Stimulated activated CD4-positive, alpha-beta T cell treated with anti-CD3 and anti-CD28 coated beads, Interleukin-1b, Interleukin-23, amount 100 ng/mL, for 24 hours (primary cell): Measurements from ENCODE around the gene CARMIL3.

Experiments used
- DNase-seq, 4 experiments: peaks; one replicate each; pipeline ENCODE4 v3.0.0-alpha.2; 2020; ENCODE audit warnings: low read depth in 4 of 4, low spot score in 1 of 4

Gene CARMIL3

DNA sequence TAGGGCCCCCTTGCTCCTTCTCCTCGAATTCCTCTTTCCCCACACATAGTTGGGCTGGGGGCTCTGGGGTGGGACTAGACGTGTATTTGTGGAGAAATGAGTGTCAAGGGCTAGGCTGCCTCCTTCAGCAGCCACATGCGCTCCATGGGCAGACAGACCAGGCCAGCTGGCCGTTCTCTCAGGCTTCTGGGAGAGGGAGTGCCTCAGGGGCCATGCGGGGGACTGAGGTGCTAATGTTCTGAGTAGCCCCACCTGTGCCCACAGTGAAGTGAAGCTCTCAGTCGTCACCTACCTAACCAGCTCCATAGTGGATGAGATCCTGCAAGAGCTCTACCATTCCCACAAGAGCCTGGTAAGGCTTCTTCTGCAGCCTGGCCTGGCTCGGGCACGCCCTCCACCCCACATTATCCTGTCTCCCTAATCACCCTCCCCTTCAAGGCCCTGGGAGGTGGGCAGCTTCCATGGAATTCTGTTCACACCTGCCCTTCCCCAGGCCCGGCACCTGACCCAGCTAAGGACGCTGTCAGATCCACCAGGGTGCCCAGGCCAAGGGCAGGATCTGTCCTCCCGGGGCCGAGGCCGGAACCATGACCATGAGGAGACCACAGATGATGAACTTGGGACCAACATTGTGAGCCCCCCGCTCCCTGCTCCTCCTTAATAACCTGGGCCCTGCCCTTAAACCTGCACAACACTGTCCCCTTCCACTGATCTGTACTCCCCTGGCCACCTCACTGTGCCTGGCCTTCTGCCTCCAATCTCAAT, 10.6 kb downstream of the CARMIL3 start:
- no peak for DNase-seq

DNA sequence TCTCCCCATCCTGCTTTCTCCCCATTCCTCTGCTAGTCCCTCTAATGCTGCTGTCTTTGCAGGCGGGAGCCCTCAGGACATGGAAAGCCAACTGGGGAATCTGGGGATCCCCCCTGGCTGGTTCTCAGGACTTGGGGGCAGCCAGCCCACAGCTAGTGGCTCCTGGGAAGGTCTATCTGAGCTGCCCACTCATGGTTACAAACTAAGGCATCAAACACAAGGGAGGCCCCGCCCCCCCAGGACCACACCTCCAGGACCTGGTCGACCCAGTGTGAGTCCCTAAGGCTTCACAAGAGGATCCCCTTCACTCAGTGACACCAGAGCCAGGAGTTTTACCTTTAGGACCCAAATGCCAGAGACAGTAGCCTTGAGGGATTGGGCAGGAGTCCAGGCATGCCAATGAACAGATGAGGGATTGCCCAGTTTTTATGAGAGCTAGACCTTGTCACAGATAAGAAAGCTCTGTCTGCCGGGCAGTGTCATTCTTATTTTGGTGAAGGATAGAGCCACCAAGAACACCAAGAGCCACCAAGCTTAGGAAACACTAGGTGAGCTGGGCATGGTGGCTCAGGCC, 11.5 kb downstream of the CARMIL3 start:
- DNase-seq: no peak

DNA sequence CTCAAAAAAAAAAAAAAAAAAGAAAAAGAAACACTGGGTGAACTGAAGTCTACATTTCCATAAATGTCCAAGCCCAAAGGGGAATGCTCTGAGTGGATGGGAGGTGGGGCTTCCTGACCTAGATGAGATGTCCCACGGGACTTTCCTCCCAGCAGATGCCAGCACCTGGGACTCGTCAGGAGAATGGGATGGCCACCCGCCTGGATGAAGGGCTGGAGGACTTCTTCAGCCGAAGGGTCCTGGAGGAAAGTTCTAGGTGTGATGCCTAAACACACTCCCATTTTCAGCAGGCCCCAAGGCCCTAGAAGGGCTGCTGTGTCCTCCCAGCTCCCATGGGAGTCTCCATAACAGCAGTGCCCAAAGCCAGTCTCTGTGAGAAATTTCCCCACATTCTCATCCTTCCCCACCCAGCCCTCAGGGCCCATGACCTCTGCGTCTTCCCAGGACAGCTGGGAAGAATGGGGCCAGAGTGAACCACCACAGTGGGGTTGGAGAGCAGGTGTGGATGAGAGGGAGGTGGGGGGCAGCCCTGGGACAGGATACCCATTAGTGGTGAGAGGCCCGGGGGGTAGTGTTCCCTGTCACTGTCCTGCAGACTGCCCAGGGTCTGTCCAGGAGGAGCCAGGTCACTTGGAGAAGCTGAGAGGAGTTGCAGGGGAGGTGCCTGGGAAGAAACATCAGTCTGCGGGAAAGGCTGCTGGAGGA, 12.4 kb downstream of the CARMIL3 start:
- DNase-seq: no peak

DNA sequence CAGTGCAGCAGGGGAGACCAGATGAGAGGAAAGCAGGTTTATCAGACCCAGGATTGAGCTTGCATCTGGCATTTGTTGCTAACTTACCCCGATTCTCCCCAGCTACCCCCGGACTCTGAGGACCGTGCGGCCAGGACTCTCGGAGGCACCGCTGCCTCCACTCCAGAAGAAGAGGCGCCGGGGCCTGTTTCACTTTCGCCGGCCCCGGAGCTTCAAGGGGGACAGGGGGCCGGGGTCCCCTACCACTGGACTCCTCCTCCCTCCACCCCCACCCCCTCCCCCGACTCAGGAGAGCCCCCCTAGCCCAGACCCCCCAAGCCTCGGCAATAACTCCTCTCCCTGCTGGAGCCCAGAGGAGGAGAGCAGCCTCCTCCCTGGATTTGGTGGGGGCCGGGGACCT, 13.0 kb downstream of the CARMIL3 start:
- DNase-seq: no peak

DNA sequence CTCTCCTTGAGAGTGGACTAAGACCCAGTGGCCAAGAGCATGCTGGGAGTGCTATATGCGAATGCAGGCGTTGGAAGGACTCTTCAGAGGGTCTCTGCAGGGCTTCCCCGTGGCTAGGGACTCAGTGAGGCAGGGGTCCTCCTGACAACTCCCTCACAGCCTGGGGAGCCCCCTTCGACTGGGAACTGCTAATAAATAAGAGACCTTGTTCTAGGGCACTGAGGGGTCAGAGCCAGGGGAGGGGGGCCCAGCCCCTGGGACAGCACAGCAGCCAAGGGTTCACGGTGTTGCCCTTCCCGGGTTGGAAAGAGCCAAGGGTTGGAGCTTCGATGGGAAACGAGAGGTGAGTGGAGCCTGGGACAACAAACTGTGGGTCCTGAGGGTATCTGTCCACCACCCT, 13.6 kb downstream of the CARMIL3 start:
- no peak for DNase-seq

DNA sequence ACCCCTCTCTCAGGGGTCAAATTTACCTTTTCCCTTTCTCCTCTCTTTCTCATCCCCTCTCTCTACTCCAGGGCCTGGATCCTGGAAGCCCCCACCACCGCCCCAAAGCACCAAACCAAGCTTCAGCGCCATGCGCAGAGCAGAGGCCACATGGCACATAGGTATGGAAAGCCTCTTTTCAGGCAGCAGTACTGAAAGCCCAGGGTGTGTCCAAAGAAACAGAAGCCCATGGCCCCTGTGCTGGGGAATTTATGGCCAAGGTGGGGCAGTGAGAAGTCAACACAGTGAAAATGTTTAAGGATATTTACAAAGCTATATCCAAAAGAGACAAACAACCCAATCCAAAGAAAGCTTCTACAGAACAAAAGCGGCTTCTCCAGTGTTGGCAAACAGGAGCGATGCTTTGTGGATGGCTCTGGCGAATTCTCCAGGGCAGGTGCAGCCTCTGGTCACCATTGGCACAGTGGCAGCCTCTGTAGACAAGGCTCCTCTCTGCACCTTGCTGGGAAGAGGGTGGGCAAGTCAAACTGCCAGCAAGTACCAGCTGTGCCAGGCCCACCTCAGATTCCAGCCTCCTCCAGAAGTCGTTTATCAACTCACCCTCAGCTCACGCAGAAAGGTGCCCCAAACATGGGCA, 14.8 kb downstream of the CARMIL3 start:
- no peak for DNase-seq

DNA sequence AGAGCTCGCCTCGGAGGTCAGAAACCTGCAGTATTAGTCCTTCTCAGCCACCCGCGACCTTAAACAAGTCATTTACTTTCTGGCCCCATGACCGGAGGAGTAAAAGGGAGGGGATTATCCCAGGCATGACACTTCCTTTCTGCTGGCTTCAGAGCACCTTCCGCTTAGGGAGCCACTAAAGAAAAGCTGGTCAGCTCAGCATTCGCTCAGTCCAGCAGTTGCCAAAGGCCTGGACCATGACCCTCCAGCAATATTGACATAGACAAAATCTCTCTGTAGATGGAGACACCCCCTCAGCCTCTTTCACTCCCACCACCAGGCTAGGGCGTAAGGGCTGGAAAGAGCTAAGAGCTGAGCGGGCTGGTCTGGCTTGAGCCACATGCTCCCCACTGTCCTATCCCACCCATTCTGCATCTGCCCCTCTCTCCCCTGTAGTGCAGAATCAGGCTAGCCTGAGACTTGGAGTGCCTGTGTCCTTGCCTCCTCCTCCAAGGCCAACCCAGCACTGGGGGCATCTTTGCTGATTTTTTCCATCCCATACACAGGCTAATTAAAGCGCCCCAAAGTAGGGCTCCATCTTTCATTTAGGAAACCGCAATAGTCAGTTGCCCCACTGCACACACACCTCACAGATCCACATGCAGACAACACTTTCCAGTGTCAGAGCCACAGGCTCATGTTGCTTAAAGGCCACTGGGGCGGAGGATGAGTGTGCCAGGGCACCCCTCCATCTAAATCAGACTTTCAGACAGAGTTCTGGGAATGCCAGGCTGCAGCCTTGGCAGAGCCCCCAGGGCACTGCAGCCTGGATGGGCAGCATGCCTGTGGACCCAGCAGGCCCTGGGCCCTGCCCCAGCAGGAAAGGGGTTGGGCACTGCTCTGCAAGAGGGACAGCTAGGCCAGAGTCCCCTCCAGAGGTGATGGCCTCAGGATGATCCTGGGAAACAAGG, 15.6 kb downstream of the CARMIL3 start:
- no peak for DNase-seq

DNA sequence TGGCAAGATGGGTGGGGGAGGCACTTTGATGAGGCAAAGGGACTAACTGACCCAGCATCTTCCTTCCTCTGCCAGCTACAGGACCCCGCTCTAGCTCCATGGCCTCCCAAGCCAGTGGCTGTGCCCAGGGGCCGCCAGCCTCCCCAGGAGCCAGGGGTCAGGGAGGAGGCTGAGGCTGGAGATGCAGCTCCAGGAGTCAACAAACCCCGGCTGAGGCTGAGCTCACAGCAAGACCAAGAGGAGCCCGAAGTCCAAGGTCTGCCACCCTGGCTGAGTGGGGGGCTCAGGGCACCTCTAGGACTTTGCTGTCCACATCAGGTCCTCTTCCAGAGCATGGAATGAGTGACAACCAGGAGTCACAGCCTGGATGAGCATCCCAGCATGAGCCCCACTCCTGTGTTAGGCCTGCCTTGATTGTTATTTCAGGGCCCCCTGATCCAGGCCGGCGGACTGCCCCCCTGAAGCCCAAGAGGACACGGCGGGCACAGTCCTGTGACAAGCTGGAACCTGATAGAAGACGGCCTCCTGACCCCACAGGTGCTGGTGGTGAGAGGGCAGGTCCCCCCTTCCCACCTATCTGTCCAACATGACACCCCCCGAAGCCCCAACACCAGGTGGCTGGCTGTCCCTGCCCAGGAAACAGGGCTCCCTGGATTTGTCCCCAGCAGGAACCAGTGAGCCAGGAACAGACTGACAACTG, 17.1 kb downstream of the CARMIL3 start:
- DNase-seq: no peak

DNA sequence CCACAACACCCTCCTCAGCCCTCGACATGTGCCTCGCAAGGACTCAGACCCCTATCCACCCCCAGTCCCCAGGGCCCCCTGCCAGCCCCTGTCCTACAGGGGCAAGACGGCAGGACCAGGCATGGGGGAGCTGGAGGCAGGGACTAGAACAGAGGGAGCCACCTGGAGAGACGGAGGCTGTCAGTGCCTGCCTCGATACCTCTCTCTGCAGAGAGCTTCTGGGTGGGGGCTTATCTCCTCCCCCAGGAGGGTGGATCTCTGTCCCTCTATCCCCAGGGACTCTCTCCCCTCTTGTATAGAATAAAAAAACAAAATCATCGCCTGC, 17.6 kb downstream of the CARMIL3 start:
- no peak for DNase-seq

DNA sequence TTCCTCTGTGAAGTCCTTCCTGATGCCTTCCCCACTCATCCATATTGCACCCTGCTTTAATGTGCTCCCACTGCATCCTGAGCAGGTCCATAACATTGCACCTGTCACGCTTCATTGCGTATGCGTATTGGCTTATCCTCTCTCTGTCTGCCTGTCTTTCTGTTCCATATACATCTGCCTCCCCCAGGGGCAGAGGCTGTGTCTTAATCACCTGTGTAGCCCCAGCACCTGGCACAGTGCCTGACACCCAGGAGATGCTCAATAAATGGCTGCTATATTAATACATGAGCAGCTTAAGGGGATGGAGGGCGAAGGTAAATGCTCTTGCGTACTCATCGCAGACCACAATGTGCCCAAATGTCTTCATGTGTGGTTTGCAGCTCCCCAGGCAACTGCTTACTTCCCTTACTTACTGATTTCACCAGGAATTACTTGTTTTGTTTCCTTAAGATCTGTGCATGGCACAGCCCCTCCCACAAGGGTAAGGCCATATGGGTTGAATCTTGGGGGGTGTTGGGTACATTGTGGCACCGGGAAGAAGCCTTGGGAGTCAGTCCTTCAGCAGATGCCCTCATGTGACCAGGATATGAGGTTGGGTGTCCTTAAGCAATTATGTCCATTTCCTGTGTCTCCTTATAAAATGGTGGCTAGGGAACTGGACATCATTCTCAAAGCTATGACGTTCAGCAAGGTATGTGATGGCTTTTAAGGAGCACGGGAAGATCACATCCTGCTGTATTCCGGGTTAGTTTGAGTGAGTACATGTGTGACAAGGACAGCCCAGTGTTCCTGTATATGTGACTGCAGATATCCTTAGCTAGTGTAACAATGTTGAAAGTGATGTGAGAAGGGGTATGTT, 18.7 kb downstream of the CARMIL3 start:
- DNase-seq: no peak

DNA sequence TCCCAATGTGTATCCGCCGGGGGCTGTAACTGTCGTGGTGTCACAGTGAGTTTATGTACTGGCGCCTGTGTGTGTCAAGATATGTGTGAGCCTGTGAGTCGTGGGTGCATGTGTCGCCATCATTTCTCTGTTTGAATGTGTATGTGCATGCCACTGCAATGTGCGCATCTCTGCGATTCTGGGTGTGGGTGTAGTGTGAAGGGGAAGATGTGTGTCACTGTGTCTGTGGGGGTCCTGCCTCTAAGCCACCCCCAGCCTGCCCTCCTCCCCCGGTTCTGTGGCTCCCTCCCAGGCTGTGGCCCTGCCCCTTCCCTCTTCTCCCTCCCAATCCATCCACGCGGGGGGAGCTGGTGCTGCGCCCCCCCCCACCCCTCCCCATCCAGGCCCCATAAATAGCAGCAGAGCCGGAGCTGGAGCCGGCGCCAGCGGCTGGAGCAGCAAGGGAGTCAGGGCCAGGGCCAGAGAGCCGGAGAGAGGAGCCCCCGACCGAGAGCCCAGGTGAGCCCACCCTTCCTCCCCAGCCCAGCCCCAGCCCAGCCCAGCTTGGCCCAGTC, 19.4 kb downstream of the CARMIL3 start, which contains the start of gene CPNE6:
Gene CPNE6, plus strand, starts transcription at position 419 of the 554 bp plus-strand sequence. CDS start 1,375 bp downstream, outside the sequence.
- peak in 1 of 4 experiments; percentile 36 for DNase-seq

DNA sequence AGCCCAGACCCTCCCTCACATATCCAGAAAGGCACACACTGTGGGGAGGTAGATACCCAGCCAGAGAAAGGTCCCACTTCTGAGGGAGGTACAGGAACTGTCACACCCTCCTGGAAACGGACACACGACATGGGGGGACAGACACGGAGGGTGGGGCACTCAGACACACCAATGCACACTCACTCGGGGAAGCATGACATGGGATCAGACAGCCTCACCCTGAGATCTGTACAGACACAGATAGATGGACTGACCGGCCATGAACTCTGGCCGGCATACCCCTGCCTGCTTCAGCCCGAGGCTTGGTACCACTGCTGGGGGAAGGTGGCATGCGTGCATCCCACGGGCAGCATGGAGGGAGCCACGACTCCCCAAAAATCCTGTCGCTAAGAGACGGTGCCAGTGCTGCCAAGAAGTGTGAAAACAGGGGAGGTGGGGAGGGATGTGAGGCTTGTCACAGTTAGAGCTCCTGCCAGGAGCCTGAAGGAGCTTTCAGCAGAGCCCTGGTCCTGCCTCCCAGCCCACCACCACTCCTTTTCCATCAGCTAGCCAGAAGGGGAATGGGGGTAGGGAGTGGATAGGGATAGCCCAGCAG, 20.1 kb downstream of the CARMIL3 start:
- no peak for DNase-seq

DNA sequence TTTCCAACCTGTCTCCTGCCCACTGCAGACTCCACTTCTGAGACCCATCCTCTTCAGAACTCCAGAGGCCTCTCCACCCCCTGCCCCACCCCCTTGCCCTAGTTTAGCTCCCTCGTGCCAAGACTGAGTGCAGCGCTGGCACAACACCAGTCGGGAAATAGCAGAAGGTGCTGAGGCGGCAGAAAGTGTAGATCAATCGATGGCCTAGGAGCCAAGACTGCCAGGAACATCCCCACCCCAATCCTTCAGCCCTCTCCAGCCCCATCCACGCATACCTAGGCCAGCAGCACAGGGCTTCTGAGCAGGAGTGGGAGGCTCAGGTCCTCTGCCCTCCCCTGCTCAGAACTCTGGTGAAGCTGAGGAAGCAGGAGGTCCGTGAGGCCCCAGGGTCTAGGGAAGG, 20.6 kb downstream of the CARMIL3 start:
- no peak for DNase-seq

DNA sequence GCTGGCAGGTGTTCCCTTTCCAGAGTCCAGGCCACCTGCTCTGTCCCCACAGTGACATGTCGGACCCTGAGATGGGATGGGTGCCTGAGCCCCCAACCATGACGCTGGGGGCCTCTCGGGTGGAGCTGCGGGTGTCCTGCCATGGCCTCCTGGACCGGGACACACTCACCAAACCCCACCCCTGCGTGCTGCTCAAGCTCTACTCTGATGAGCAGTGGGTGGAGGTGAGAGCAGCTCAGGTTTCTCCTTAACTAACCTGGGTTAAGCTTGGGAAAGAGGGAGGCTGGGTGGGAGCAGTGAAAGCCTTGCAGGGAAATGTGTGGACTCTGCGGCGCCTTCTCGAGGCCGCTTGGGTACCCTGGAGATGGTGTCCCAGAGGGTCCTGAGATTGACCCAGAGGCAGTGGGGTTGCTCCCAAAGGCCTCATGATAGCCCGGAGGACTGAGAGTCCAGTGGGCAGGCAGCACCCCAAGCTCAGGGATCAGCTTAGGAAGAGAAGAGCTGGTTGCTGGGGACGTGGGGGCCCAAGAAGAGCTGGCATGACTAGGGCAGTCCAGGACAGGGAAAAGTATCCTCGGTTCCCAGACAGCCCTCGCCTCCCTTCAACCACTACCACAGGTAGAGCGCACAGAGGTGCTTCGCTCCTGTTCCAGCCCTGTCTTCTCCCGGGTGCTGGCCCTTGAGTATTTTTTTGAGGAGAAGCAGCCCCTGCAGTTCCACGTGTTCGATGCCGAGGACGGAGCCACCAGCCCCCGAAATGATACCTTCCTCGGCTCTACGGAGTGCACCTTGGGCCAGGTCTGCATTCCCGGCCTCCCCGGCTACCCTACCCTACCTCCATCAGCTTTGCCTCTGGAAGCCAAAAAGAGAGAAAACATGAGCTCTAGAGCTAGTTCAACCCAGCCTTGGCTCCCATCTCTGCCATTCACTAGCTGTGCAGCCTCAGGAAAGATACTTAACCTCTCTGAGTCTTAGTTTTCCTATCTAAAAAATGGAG, 21.4 kb downstream of the CARMIL3 start:
- no peak for DNase-seq

DNA sequence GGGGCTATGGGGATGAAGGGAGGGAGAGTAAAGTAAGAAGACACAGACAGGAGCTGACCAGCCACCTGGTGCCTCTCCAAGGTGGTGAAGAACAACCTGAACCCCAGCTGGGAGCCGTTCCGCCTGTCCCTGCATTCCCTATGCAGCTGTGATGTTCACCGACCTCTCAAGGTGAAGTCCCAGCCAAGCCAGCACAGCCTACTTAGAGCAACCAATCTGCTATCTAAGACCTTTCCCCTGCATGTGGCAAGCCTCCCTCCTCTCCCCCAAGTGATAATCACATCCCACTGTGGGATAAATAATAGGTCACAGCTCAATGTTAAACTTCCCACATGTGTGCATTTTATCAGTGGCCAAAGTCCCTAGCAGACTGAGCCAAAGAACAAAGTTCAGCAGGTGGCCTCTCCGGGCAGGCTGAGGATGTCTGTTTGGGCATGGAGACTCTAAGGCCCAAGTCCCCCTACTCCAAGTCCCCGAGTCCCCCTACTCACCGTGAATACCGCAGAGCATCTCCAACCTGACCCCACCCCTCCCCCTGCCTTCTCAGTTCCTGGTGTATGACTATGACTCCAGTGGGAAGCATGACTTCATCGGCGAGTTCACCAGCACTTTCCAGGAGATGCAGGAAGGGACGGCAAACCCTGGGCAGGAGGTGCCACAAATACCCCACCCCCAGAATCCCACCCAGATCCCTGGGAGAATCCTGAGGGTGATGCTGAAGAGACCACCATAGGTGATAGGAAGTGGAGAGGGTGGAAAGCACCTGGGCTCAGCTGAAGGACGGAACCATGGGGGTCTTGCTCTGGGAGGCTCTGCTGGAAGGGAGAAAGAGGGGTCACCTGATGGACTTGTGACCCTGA, 23.0 kb downstream of the CARMIL3 start:
- no peak for DNase-seq
